HG02610 (cell line): ENCODE results near the gene SPARCL1.
"Not testable (repeated sequence)": the region's sequence is repeated elsewhere in the genome, so short reads cannot be mapped to it uniquely, and the experiment has no call there.

Experiments used
- ATAC-seq: cut with Tn5 transposase; IDR thresholded peaks from one replicate; pipeline ENCODE4 v1.9.1; 2021; ENCODE audit warnings: mild to moderate bottlenecking, moderate library complexity; ENCODE audit not compliant: unreplicated experiment

Gene SPARCL1

GRCh38 chr4:87458913-87459312 lies 70.3 kb downstream of the SPARCL1 start:
- no peak for ATAC-seq

- ATAC-seq = no peak
Observed at GRCh38 chr4:87451537-87451936, 77.6 kb downstream of the SPARCL1 start.

GRCh38 chr4:87446375-87446774 lies 82.8 kb downstream of the SPARCL1 start:
- not testable (repeated sequence) for ATAC-seq

- no peak for ATAC-seq
Observed at GRCh38 chr4:87445964-87446363, 83.2 kb downstream of the SPARCL1 start.

- ATAC-seq = no peak
Observed at GRCh38 chr4:87444741-87445140, 84.4 kb downstream of the SPARCL1 start.

GRCh38 chr4:87442889-87443288 lies 86.3 kb downstream of the SPARCL1 start:
- ATAC-seq = no peak

GRCh38 chr4:87433342-87433741 lies 95.8 kb downstream of the SPARCL1 start:
- no peak for ATAC-seq

- no peak for ATAC-seq
Observed at GRCh38 chr4:87430038-87430437, 99.1 kb downstream of the SPARCL1 start.

- ATAC-seq = no peak
Observed at GRCh38 chr4:87428979-87429378, 100.2 kb downstream of the SPARCL1 start.

GRCh38 chr4:87427518-87427868 lies 101.7 kb downstream of the SPARCL1 start:
- no peak for ATAC-seq

- no peak for ATAC-seq
Observed at GRCh38 chr4:87426865-87427517, 102.2 kb downstream of the SPARCL1 start.

- no peak for ATAC-seq
Observed at GRCh38 chr4:87425711-87426110, 103.5 kb downstream of the SPARCL1 start.

GRCh38 chr4:87424099-87424543 lies 105.1 kb downstream of the SPARCL1 start:
- ATAC-seq = not testable (repeated sequence)
